Endothelial cell of umbilical vein (primary cell): ENCODE data around the gene EDEM2. TPM values are rescaled to one million over a fixed set of nuclear protein-coding genes. Genes with fewer than 3 reads are reported as not detected.

Source experiments
- BruUV-seq: library from RNA; stranded (reverse); fragments of 400-500 nt; replicated peaks from 2 replicates; lab custom pipeline; 2021; lab: Mats Ljungman, UMichigan
- CTCF ChIA-PET: fragments of 300-600, 350-600 bp; sonication (Branson Sonifier 250); formaldehyde crosslinking; loops from one replicate; lab custom pipeline; 2021; ENCODE audit warnings: antibody characterized with exemption, inconsistent platforms; lab: Charles Lee
- POLR2A ChIA-PET: fragments of 300-600, 350-600 bp; sonication (Branson Sonifier 250); formaldehyde crosslinking; loops from one replicate; lab custom pipeline; 2021; ENCODE audit warnings: antibody characterized with exemption, inconsistent platforms; lab: Charles Lee
- DNase-seq: peaks from one replicate; pipeline ENCODE4 v3.0.0-alpha.2; 2011; ENCODE audit warnings: low read depth, low spot score
- FAIRE-seq: peaks from 2 replicates; lab custom pipeline; 2011; peaks lifted over from hg19 to GRCh38; lab: Jason Lieb, UNC
- H2AFZ ChIP-seq: 2 replicates; pipeline ENCODE4 v1.6.0; 2012; ENCODE audit warnings: low read depth, low read length, control low read depth, inconsistent platforms
- H3K27ac ChIP-seq: 2 replicates; pipeline ENCODE4 v1.5.1; 2011; ENCODE audit warnings: low read depth, mild to moderate bottlenecking, control low read depth, low read length, moderate library complexity; ENCODE audit not compliant: insufficient read depth
- H3K27me3 ChIP-seq, 2 experiments: 2 replicates each; pipeline versions ENCODE4 v1.6.0 to v1.6.1; 2011; ENCODE audit warnings: low read length in 2 of 2, mixed read lengths in 1 of 2; ENCODE audit not compliant: control insufficient read depth in 2 of 2, insufficient read depth in 2 of 2
- H3K36me3 ChIP-seq, 2 experiments: 2 replicates in 1 of 2; 3 replicates in 1 of 2; pipeline ENCODE4 v1.5.1; 2011; ENCODE audit warnings: low read length in 2 of 2, mild to moderate bottlenecking in 1 of 2, moderate library complexity in 1 of 2; ENCODE audit not compliant: control insufficient read depth in 2 of 2, insufficient read depth in 2 of 2; ENCODE audit errors: extremely low read depth in 1 of 2
- H3K4me1 ChIP-seq: 3 replicates; pipeline ENCODE4 v1.5.1; 2011; ENCODE audit warnings: mild to moderate bottlenecking, low read length; ENCODE audit not compliant: control insufficient read depth, insufficient read depth; ENCODE audit errors: extremely low read depth
- H3K4me2 ChIP-seq: 2 replicates; pipeline ENCODE4 v1.6.1; 2011; ENCODE audit warnings: low read length, control low read depth, mixed read lengths; ENCODE audit not compliant: insufficient read depth
- H3K4me3 ChIP-seq, 3 experiments: fragments of 200-600 bp in 1 of 3; sonication (generic), shearing (Covaris generic) in 1 of 3; replicated peaks in 1 of 3; 2 replicates each; pipeline ENCODE4 v1.5.1; 2011 to 2016; ENCODE audit warnings: control low read depth in 3 of 3, low read length in 3 of 3, mild to moderate bottlenecking in 2 of 3, inconsistent platforms in 1 of 3, low read depth in 1 of 3, moderate library complexity in 1 of 3; ENCODE audit not compliant: insufficient read depth in 1 of 3
- H3K79me2 ChIP-seq: 2 replicates; pipeline ENCODE4 v1.6.0; 2012; ENCODE audit warnings: low read length, inconsistent platforms; ENCODE audit not compliant: control insufficient read depth, insufficient read depth
- H3K9ac ChIP-seq: replicated peaks from 2 replicates; pipeline ENCODE3; 2011; ENCODE audit warnings: low read length, control low read depth; ENCODE audit not compliant: insufficient read depth; ENCODE audit errors: extremely low read depth
- H3K9me1 ChIP-seq: replicated peaks from 3 replicates; pipeline ENCODE4 v1.6.0; 2011; ENCODE audit warnings: mild to moderate bottlenecking, low read length; ENCODE audit not compliant: control insufficient read depth, insufficient read depth; ENCODE audit errors: extremely low read depth
- H3K9me3 ChIP-seq: replicated peaks from 2 replicates; pipeline ENCODE4 v1.5.1; 2012; ENCODE audit warnings: low read length, inconsistent platforms; ENCODE audit not compliant: control insufficient read depth, insufficient read depth
- H4K20me1 ChIP-seq: replicated peaks from 2 replicates; pipeline ENCODE3; 2011; ENCODE audit warnings: mild to moderate bottlenecking, low read length; ENCODE audit not compliant: control insufficient read depth, insufficient read depth; ENCODE audit errors: extremely low read depth
- CTCF ChIP-seq, 2 donors: IDR thresholded peaks; 1 replicate in 1 of 2; 2 replicates in 1 of 2; pipeline ENCODE4 v1.5.1; 2011; ENCODE audit warnings: low read length in 2 of 2, mild to moderate bottlenecking in 2 of 2, moderate library complexity in 2 of 2, control low read depth in 1 of 2, inconsistent platforms in 1 of 2, low read depth in 1 of 2; ENCODE audit not compliant: insufficient read depth in 1 of 2; ENCODE audit errors: extremely low read depth in 1 of 2
- EZH2 ChIP-seq: IDR thresholded peaks from 2 replicates; pipeline ENCODE4 v1.6.1; 2012; ENCODE audit warnings: borderline replicate concordance, low read depth, mild to moderate bottlenecking, moderate library complexity, low read length, inconsistent platforms; ENCODE audit not compliant: severe bottlenecking
- FOS ChIP-seq: IDR thresholded peaks from 2 replicates; pipeline ENCODE4 v1.6.1; 2011; ENCODE audit warnings: mild to moderate bottlenecking, low read length, moderate library complexity, borderline replicate concordance; ENCODE audit not compliant: insufficient read depth
- GATA2 ChIP-seq: IDR thresholded peaks from 2 replicates; pipeline ENCODE4 v1.7.0; 2011; ENCODE audit warnings: low read depth, mild to moderate bottlenecking, moderate library complexity, mixed read lengths, low read length; ENCODE audit not compliant: insufficient read length, insufficient read depth
- JUN ChIP-seq: IDR thresholded peaks from 2 replicates; pipeline ENCODE4 v1.6.1; 2011; ENCODE audit warnings: borderline replicate concordance, low read depth; ENCODE audit not compliant: insufficient read length, insufficient read depth
- MAX ChIP-seq: IDR thresholded peaks from 2 replicates; pipeline ENCODE4 v1.6.1; 2011; ENCODE audit not compliant: insufficient read depth, insufficient read length
- MYC ChIP-seq: IDR thresholded peaks from one replicate; pipeline ENCODE4 v1.6.1; 2011; ENCODE audit warnings: mild to moderate bottlenecking, low read depth, low read length
- POLR2A ChIP-seq: IDR thresholded peaks from 2 replicates; pipeline ENCODE4 v1.6.1; 2012; ENCODE audit warnings: low read depth, mild to moderate bottlenecking, control low read depth, low read length
- POLR2AphosphoS5 ChIP-seq: IDR thresholded peaks from 2 replicates; pipeline ENCODE4 v1.6.1; 2012; ENCODE audit warnings: low read depth, mild to moderate bottlenecking, control low read depth, low read length, moderate library complexity; ENCODE audit not compliant: insufficient read depth
- dilution Hi-C: fragments of 300-500 bp; cut with MboI; formaldehyde crosslinking; loops from one replicate; pipeline ENCODE4 v1.15.0; 2019; ENCODE audit warnings: low sequenced_read_pairs; ENCODE audit not compliant: extremely low pct_ligation_motif_present
- intact Hi-C: fragments of 100-400 bp; cut with micrococcal nuclease; formaldehyde crosslinking; loops from one replicate; pipeline ENCODE4 v1.10.0; 2022
- polyA plus RNA-seq, 4 experiments: library from polyadenylated mRNA; depleted of rRNA in 3 of 4; stranded (reverse) in 3 of 4; unstranded in 1 of 4; fragments of >200 nt; gene quantifications; 2 replicates each; pipeline versions ENCODE4 v1.2.1 to v1.2.3, GENCODE V29; 2011 to 2012; ENCODE audit warnings: missing spikeins in 1 of 4
- total RNA-seq: library from RNA; stranded (reverse); gene quantifications from 2 replicates; pipeline ENCODE4 v1.2.3, GENCODE V29; 2021

Gene EDEM2
- total and polyA plus RNA-seq, 2 donors (not counting 3 experiments of a cell fraction or from before 2014, with no cell fraction given): 29.1 to 39.5 TPM

- no peak overlapping the region for H3K9ac ChIP-seq
- CTCF ChIA-PET: no interaction called here
- H3K27ac ChIP-seq: no peak overlapping the region
- no peak overlapping the region for H2AFZ ChIP-seq
- BruUV-seq: no TSS peak
- no peak overlapping the region for H3K4me2 ChIP-seq
- no peaks in the 10 kb centered on the region for H3K27me3 ChIP-seq
- TF ChIP-seq CTCF (IDR thresholded peaks at IDR 0.05; ENCODE audit: extremely low read depth in 1 of 2, insufficient read depth in 1 of 2, low read depth in 1 of 2, low read length in 2 of 2) (no peak), JUN (no peak), MAX (no peak), EZH2 (no peak), POLR2A (no peak), FOS (no peak), POLR2AphosphoS5 (no peak), MYC (no peak), GATA2 (no peak)
- no peaks in the 10 kb centered on the region for H3K4me1 ChIP-seq
- dilution Hi-C loops: no loop called here
- H3K36me3 ChIP-seq: no peaks in the 10 kb centered on the region
- POLR2A ChIA-PET: no interaction called here
- H3K4me3 ChIP-seq: no peak overlapping the region
- H3K9me3 ChIP-seq: no peaks in the 10 kb centered on the region
- no peaks in the 10 kb centered on the region for H3K9me1 ChIP-seq
- no peaks in the 10 kb centered on the region for H3K79me2 ChIP-seq
- intact Hi-C loops: no loop called here
- no peaks in the 10 kb centered on the region for H4K20me1 ChIP-seq
- no peak for DNase-seq
- no peak for FAIRE-seq
These were observed 8.8 kb upstream of the EDEM2 start for GRCh38 chr20:35155936-35156335.
